Hair follicle dermal papilla cell (primary cell): ENCODE results near the gene HSPA12A. TPM values are rescaled to one million over a fixed set of nuclear protein-coding genes. Genes with fewer than 3 reads are reported as not detected.

Experiments used
- total RNA-seq: library from RNA; depleted of rRNA; stranded (reverse); fragments of >200 nt; gene quantifications from 2 replicates; pipeline ENCODE4 v1.2.3, GENCODE V29; 2012

The HSPA12A gene
- total RNA-seq, result 11.3 and 11.8 TPM in 2 replicates

DNA sequence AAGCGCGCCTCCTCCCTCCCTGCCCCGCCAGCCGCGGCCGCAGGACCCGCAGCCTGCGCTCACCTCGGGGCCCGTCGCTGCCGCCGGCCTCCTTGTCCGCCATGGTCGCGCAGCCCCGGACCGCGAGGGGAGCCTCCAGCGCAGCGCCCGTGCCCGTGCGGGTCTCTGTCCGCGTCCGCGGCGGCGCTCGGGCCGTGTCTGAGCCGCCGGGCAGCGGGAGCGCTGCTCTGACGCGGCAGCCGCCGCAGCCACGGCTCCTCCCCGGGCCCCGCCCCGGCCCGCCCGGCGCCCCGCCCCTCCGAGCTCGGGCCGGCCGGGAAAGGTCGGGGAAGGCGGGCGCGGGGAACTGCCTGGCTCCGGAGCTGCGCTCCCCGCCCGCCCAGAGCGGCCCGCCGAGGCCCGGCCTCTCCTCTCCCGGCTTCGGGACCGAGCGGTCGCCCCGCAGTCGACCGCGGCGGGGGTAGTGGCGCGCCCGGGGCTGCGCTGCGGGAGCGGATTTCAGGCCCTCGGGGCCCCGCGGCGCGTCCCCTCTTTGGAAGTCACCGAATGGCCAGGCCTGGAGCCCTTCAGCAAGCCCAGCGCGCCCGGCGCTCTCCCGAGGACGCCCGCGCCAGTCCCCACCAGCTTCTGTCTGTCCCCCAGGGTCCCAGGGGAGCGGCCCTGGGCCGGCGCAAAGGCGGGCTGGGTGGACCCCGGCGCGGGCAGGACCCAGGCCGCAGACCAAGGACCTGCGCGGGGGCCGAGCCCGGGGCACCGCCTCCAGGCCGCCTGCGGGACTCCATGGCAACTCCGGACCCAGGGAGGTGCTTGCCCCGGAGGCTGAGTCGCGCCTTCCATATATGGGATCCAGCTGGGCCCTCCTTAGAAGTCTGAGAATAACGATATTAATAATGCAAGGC is at the start of gene HSPA12A:
Gene HSPA12A (minus strand): TSS at position 200 of the 899 bp plus-strand sequence. CDS start 97 bp downstream, at position 103.

Other genes starting within 250 kb of the HSPA12A start
- not detected in 2 replicates for gene PNLIP, start 196.6 kb downstream of the HSPA12A start, total RNA-seq
- gene PNLIPRP1, start 151.6 kb downstream of the HSPA12A start, total RNA-seq, result not detected in 2 replicates
- not detected in 2 replicates for gene PNLIPRP2, start 121.6 kb downstream of the HSPA12A start, total RNA-seq
- gene ENO4, start 106.9 kb upstream of the HSPA12A start, total RNA-seq, result 0.97 and 1.3 TPM in 2 replicates